Upper lobe of right lung (tissue), 1 donor: ENCODE results near the gene PROCA1. TPM values are rescaled to one million over a fixed set of nuclear protein-coding genes. Genes with fewer than 3 reads are reported as not detected.
"Not testable (repeated sequence)": the region's sequence is repeated elsewhere in the genome, so short reads cannot be mapped to it uniquely, and the experiment has no call there.

Experiments
- ATAC-seq: fragments of 200-7000 bp; cut with Tn5 transposase; one replicate; pipeline ENCODE4 v1.9.1; 2020; ENCODE audit warnings: mild to moderate bottlenecking, moderate library complexity
- DNase-seq: peaks from one replicate; pipeline ENCODE4 v3.0.0-alpha.2; 2020
- H3K27ac ChIP-seq: fragments of 200-600 bp; one replicate; pipeline ENCODE4 v1.8.0; 2022
- H3K27me3 ChIP-seq: fragments of 200-600 bp; one replicate; pipeline ENCODE4 v1.8.0; 2022; ENCODE audit warnings: mild to moderate bottlenecking
- H3K36me3 ChIP-seq: fragments of 200-600 bp; one replicate; pipeline ENCODE4 v1.8.0; 2022
- H3K4me1 ChIP-seq: fragments of 200-600 bp; one replicate; pipeline ENCODE4 v1.8.0; 2022
- H3K4me3 ChIP-seq: fragments of 200-600 bp; one replicate; pipeline ENCODE4 v1.8.0; 2022; ENCODE audit warnings: mild to moderate bottlenecking
- H3K9me3 ChIP-seq: fragments of 200-600 bp; one replicate; pipeline ENCODE4 v1.8.0; 2022
- CTCF ChIP-seq: fragments of 200-600 bp; IDR thresholded peaks from one replicate; pipeline ENCODE4 v1.8.0; 2022; ENCODE audit warnings: antibody characterized with exemption
- intact Hi-C: fragments of 100-400 bp; cut with DNase I; formaldehyde crosslinking; loops from one replicate; pipeline ENCODE4 v1.11.0; 2022
- total RNA-seq: library from RNA; stranded (reverse); fragmentation: NEBNext Ultra II Directional; extraction: Animal tissue kit (Norgen Biotek cat#: 25700); gene quantifications from one replicate; pipeline ENCODE4 v1.2.1, GENCODE V29; 2021
- donor health status: DM: no; HTN: yes; CAD: no; lungs with severe emphysema.

Gene PROCA1
- total RNA-seq, 1 donor from 2014 or later, result 3.3 TPM

DNA sequence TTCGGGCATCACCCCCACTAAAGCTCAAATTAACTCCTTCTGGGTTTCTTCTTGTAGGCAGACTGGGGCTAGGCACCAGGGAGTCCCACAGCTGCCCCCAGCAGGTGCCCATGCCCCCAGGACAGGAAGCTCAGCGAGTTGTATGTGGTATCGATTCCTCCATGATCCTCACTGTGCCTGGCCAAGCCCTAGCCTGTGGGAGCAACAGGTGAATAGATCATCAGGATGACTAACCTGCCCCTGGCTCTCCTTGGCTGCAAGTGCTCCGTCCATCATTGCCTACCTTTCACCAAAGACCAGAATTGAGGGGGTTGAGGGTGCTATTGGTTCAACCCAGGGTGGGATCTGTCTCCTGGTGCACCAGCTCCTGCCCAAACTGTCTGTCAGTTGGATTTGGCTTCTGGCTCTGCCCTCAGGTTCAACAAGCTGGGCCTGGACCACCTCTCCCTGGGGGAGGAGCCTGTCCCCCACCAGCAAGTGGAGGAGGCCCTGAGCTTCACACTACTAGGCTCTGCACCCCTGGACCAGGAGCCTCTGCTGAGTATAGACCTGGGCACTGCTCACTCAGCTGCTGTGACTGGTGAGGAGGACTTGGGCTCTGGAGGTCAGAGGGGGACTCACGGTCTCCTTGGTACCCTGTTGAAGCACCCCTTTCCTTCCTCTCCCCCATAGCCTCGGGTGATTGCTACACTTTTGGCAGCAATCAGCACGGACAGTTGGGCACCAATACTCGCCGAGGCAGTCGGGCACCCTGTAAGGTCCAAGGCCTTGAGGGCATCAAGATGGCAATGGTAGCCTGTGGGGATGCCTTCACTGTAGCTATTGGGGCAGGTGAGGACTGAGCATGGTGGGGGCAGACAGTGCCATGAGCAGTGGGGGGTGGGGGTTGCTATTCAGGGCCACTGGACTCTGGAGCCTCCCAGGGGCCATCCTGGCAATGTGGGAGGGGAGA is 29.0 kb upstream of the PROCA1 start:
- Histone ChIP-seq H3K27ac (no peak overlapping the region), H3K36me3 (no peaks in the 10 kb centered on the region), H3K27me3 (no peaks in the 10 kb centered on the region), H3K9me3 (no peaks in the 10 kb centered on the region), H3K4me3 (no peak overlapping the region), H3K4me1 (peaks cover 15% of the 10 kb centered on the region)
- ATAC-seq, result no peak
- DNase-seq, result no peak
- intact Hi-C loops, result no loop called here
- TF ChIP-seq CTCF, result no peak

- H3K4me3 ChIP-seq, result no peak overlapping the region
- no peaks in the 10 kb centered on the region for H3K27me3 ChIP-seq
- no peaks in the 10 kb centered on the region for H3K9me3 ChIP-seq
- H3K4me1 ChIP-seq, result peaks cover 13% of the 10 kb centered on the region
- ATAC-seq (no peak), DNase-seq (no peak)
- H3K36me3 ChIP-seq, result no peaks in the 10 kb centered on the region
- intact Hi-C loops, result no loop called here
- no peak overlapping the region for H3K27ac ChIP-seq
- no peak for TF ChIP-seq CTCF
These were observed 27.1 kb upstream of the PROCA1 start for GRCh38 chr17:28738680-28739384.

DNA sequence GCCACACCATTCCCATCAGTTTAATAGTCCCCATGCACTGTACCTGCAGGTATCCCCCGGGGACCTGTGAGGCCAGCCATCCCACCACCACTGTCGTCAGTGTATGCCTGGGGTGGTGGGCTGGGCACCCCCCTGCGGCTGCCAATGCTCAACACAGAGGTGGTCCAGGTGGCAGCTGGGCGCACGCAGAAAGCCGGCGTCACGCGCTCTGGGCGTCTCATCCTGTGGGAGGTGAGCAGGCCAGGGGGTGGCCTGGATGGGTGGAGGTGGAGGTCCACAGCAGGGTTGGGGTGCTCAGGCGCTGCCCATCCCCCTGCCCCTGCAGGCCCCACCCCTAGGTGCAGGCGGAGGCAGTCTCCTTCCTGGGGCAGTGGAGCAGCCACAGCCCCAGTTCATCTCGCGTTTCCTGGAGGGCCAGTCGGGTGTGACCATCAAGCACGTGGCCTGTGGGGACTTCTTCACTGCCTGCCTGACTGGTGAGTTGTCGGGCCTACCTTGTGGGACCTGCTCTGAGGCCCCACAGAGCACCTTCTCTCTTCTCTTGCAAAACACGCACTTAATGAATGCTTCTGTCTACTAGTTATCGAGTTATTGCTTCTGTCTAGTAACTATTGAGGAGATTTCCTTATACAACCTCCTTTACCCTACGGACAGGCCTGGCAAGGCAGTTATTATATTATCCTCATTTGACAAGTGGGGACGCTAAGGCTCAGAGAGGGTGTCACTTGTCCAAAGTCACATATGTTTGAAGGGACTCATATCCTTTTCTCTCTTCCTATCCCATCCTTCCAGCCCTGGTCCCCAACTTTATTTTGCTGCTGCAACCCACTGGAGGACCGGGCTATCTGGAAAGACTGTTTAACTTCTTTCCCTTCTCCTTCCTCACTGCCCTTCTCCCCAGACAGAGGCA is 26.3 kb upstream of the PROCA1 start:
- intact Hi-C loops, result no loop called here
- ATAC-seq (peak; percentile 6), DNase-seq (no peak)
- Histone ChIP-seq H3K36me3 (no peaks in the 10 kb centered on the region), H3K9me3 (no peaks in the 10 kb centered on the region), H3K27me3 (no peaks in the 10 kb centered on the region), H3K4me3 (no peak overlapping the region), H3K4me1 (peaks cover 11% of the 10 kb centered on the region), H3K27ac (no peak overlapping the region)
- no peak for TF ChIP-seq CTCF

DNA sequence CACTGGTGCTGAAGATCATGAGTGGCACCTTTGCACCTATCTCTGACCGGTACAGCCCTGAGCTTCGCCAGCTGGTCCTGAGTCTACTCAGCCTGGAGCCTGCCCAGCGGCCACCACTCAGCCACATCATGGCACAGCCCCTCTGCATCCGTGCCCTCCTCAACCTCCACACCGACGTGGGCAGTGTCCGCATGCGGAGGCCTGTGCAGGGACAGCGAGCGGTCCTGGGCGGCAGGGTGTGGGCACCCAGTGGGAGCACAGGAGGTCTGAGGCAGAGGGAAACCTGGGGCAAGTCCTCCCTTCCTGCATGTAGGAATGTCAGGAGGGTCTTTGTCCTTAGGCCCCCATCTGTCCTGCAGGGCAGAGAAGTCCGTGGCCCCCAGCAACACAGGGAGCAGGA is 25.6 kb upstream of the PROCA1 start:
- Histone ChIP-seq H3K4me1 (peaks cover 4% of the 10 kb centered on the region), H3K36me3 (no peaks in the 10 kb centered on the region), H3K4me3 (no peak overlapping the region), H3K27ac (no peak overlapping the region), H3K9me3 (no peaks in the 10 kb centered on the region), H3K27me3 (no peaks in the 10 kb centered on the region)
- intact Hi-C loops, result no loop called here
- no peak for DNase-seq
- TF ChIP-seq CTCF, result no peak
- no peak for ATAC-seq

GRCh38 chr17:28735913-28736769 is 24.5 kb upstream of the PROCA1 start:
- H3K27ac ChIP-seq, H3K36me3 ChIP-seq, H3K4me1 ChIP-seq, DNase-seq, ATAC-seq, intact Hi-C loops, H3K4me3 ChIP-seq, H3K27me3 ChIP-seq, H3K9me3 ChIP-seq: not testable (repeated sequence)
